HepG2 (cell line): ENCODE measurements around the gene TSG101. TPM values are rescaled to one million over a fixed set of nuclear protein-coding genes. Genes with fewer than 3 reads are reported as not detected.
A peak's percentile ranks its signal among the peaks of the same experiment; 100 is the strongest.

Experiments
- ADNP ChIP-seq: sonication (generic); formaldehyde crosslinking; IDR thresholded peaks from 2 replicates; pipeline ENCODE4 v1.4.0; 2020; ENCODE audit warnings: missing genetic modification reagents
- BCL6 ChIP-seq: IDR thresholded peaks from 2 replicates; pipeline ENCODE4 v1.6.1; 2016; ENCODE audit warnings: missing genetic modification reagents, missing compliant biosample characterization
- EHMT2 ChIP-seq: fragments of 200-600 bp; sonication (generic); IDR thresholded peaks from 2 replicates; pipeline ENCODE4 v1.7.0; 2017; ENCODE audit warnings: antibody characterized with exemption, low read depth, low read length, borderline replicate concordance
- ETV6 ChIP-seq: sonication (generic); formaldehyde crosslinking; conservative IDR thresholded peaks from 2 replicates; pipeline ENCODE4 v1.4.0; 2020; ENCODE audit warnings: missing genetic modification reagents
- EZH2 ChIP-seq: conservative IDR thresholded peaks from 2 replicates; pipeline ENCODE4 v1.6.1; 2012; ENCODE audit warnings: mild to moderate bottlenecking, low read depth, low read length, moderate library complexity
- NPAS2 ChIP-seq: sonication (generic); formaldehyde crosslinking; IDR thresholded peaks from 2 replicates; pipeline ENCODE4 v1.8.0; 2022; ENCODE audit warnings: mild to moderate bottlenecking, missing genetic modification reagents, borderline replicate concordance
- RORA ChIP-seq: sonication (generic); formaldehyde crosslinking; IDR thresholded peaks from 2 replicates; pipeline ENCODE4 v1.5.0; 2020; ENCODE audit warnings: mild to moderate bottlenecking, missing genetic modification reagents, moderate library complexity
- ZBTB20 ChIP-seq: sonication (generic); formaldehyde crosslinking; IDR thresholded peaks from 2 replicates; pipeline ENCODE4 v1.8.1; 2023; ENCODE audit warnings: missing genetic modification reagents, low read depth, mild to moderate bottlenecking, borderline replicate concordance
- ZKSCAN1 ChIP-seq: fragments of 150-350 bp; IDR thresholded peaks from 2 replicates; pipeline ENCODE4 v1.6.1; 2014; ENCODE audit warnings: low read length
- ZNF577 ChIP-seq: sonication (generic); formaldehyde crosslinking; IDR thresholded peaks from 2 replicates; pipeline ENCODE4 v1.4.0; 2020; ENCODE audit warnings: mild to moderate bottlenecking, low read depth, missing genetic modification reagents, borderline replicate concordance
- polyA plus RNA-seq, 8 experiments: library from polyadenylated mRNA; depleted of rRNA in 3 of 8; stranded (reverse) in 7 of 8; unstranded in 1 of 8; fragments of >200 nt; fragmentation: Illumina TruSeq in 4 of 8; extraction: Trizol in 4 of 8; gene quantifications; 2 replicates each; pipeline versions ENCODE4 v1.2.1 to v1.2.3, GENCODE V29; 2011 to 2016; ENCODE audit warnings: low read depth in 4 of 8, missing spikeins in 1 of 8, mixed read lengths in 1 of 8; ENCODE audit not compliant: insufficient read depth in 1 of 8
- total RNA-seq, 5 experiments: library from RNA; depleted of rRNA; stranded (reverse); fragments of >200 nt; fragmentation: Illumina TruSeq; extraction: Trizol; gene quantifications; 2 replicates each; pipeline ENCODE4 v1.2.3, GENCODE V29; 2016; ENCODE audit warnings: low read depth in 1 of 5
- TF ChIP-seq, protein P1 (sequence below): sonication (generic); formaldehyde crosslinking; IDR thresholded peaks from 2 replicates; pipeline ENCODE4 v1.5.0; 2020; ENCODE audit warnings: mild to moderate bottlenecking, missing genetic modification reagents
- TF ChIP-seq, protein P2 (sequence below): sonication (generic); formaldehyde crosslinking; IDR thresholded peaks from 2 replicates; pipeline ENCODE4 v1.5.0; 2020; ENCODE audit warnings: mild to moderate bottlenecking, missing genetic modification reagents
- TF ChIP-seq, protein P3 (sequence below): sonication (generic); formaldehyde crosslinking; IDR thresholded peaks from 2 replicates; pipeline ENCODE4 v1.5.1; 2020; ENCODE audit warnings: mild to moderate bottlenecking, missing genetic modification reagents, moderate library complexity
- TF ChIP-seq, protein P4 (sequence below): IDR thresholded peaks from 2 replicates; pipeline ENCODE4 v1.6.1; 2012; ENCODE audit warnings: low read depth, low read length, improper control_type of control experiment
- TF ChIP-seq, protein P5 (sequence below): sonication (generic); formaldehyde crosslinking; IDR thresholded peaks from 2 replicates; pipeline ENCODE4 v1.4.0; 2020; ENCODE audit warnings: missing genetic modification reagents

The TSG101 gene
- total and polyA plus RNA-seq, 2 of the 13 experiments (the other 11 are each of a cell fraction or from before 2014, with no cell fraction given): 69.3 to 206 TPM

DNA sequence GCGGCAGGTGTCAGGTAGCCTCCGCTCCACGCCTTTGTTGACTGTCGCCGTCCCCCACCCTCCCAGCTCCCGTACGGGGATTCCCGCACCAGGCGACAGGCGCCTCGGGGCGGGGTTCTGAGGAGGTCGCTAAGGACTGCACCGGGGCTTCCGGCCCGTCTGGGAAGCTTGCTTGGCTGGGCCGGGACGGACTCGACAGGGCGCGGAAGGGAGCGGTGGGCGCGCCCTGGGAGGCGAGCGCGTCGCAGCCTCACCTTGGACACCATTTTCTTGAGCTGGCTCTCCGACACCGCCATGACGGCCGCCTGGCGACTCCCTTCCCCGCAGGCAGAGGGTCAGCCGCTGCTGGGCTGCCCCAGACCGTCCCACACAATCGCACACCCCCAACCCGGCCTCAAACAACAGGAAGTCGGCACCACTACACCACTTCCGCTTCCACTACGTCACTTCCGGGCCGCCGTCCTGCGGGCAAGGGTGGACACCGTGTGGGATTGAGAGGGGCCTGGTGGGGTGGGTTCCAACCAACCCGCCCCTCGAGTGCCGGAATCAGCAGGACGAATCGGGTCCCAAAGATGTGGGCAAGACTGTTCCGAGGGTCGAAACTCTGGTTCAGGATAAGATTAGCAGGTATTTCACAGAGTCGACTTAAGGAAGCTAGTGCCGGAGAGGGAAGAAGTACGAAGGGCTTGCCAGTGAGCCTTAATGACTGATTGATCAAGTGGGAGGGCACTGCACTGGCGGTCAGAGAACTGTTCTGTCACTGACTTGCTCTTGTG lies at the start of gene TSG101 (continued):
- TF ChIP-seq, protein P1, sequence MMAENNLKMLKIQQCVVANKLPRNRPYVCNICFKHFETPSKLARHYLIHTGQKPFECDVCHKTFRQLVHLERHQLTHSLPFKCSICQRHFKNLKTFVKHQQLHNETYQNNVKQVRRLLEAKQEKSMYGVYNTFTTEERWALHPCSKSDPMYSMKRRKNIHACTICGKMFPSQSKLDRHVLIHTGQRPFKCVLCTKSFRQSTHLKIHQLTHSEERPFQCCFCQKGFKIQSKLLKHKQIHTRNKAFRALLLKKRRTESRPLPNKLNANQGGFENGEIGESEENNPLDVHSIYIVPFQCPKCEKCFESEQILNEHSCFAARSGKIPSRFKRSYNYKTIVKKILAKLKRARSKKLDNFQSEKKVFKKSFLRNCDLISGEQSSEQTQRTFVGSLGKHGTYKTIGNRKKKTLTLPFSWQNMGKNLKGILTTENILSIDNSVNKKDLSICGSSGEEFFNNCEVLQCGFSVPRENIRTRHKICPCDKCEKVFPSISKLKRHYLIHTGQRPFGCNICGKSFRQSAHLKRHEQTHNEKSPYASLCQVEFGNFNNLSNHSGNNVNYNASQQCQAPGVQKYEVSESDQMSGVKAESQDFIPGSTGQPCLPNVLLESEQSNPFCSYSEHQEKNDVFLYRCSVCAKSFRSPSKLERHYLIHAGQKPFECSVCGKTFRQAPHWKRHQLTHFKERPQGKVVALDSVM (CRISPR knock-in tag): peak; percentile 74
- TF ChIP-seq, protein P2, sequence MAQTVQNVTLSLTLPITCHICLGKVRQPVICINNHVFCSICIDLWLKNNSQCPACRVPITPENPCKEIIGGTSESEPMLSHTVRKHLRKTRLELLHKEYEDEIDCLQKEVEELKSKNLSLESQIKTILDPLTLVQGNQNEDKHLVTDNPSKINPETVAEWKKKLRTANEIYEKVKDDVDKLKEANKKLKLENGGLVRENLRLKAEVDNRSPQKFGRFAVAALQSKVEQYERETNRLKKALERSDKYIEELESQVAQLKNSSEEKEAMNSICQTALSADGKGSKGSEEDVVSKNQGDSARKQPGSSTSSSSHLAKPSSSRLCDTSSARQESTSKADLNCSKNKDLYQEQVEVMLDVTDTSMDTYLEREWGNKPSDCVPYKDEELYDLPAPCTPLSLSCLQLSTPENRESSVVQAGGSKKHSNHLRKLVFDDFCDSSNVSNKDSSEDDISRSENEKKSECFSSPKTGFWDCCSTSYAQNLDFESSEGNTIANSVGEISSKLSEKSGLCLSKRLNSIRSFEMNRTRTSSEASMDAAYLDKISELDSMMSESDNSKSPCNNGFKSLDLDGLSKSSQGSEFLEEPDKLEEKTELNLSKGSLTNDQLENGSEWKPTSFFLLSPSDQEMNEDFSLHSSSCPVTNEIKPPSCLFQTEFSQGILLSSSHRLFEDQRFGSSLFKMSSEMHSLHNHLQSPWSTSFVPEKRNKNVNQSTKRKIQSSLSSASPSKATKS (CRISPR knock-in tag): peak; percentile 93; the same call in 1 of the 2 replicates
- TF ChIP-seq ZBTB20 (CRISPR knock-in tag) (peak; percentile 34; the same call in 1 of the 2 replicates), NPAS2 (no peak), EZH2 (no peak), ADNP (CRISPR knock-in tag) (no peak), EHMT2 (no peak), ZKSCAN1 (no peak), RORA (no peak), BCL6 (CRISPR knock-in tag) (peak; percentile 41; the same call in 1 of the 2 replicates), ETV6 (no peak; the same call in 1 of the 2 replicates), ZNF577 (CRISPR knock-in tag) (no peak; the same call in 1 of the 2 replicates)
- TF ChIP-seq, protein P3, sequence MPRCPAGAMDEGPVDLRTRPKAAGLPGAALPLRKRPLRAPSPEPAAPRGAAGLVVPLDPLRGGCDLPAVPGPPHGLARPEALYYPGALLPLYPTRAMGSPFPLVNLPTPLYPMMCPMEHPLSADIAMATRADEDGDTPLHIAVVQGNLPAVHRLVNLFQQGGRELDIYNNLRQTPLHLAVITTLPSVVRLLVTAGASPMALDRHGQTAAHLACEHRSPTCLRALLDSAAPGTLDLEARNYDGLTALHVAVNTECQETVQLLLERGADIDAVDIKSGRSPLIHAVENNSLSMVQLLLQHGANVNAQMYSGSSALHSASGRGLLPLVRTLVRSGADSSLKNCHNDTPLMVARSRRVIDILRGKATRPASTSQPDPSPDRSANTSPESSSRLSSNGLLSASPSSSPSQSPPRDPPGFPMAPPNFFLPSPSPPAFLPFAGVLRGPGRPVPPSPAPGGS (CRISPR knock-in tag): peak; percentile 82; the same call in 1 of the 2 replicates
- TF ChIP-seq, protein P4, sequence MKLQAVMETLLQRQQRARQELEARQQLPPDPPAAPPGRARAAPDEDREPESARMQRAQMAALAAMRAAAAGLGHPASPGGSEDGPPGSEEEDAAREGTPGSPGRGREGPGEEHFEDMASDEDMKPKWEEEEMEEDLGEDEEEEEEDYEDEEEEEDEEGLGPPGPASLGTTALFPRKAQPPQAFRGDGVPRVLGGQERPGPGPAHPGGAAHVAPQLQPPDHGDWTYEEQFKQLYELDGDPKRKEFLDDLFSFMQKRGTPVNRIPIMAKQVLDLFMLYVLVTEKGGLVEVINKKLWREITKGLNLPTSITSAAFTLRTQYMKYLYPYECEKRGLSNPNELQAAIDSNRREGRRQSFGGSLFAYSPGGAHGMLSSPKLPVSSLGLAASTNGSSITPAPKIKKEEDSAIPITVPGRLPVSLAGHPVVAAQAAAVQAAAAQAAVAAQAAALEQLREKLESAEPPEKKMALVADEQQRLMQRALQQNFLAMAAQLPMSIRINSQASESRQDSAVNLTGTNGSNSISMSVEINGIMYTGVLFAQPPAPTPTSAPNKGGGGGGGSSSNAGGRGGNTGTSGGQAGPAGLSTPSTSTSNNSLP: no peak
- TF ChIP-seq, protein P5, sequence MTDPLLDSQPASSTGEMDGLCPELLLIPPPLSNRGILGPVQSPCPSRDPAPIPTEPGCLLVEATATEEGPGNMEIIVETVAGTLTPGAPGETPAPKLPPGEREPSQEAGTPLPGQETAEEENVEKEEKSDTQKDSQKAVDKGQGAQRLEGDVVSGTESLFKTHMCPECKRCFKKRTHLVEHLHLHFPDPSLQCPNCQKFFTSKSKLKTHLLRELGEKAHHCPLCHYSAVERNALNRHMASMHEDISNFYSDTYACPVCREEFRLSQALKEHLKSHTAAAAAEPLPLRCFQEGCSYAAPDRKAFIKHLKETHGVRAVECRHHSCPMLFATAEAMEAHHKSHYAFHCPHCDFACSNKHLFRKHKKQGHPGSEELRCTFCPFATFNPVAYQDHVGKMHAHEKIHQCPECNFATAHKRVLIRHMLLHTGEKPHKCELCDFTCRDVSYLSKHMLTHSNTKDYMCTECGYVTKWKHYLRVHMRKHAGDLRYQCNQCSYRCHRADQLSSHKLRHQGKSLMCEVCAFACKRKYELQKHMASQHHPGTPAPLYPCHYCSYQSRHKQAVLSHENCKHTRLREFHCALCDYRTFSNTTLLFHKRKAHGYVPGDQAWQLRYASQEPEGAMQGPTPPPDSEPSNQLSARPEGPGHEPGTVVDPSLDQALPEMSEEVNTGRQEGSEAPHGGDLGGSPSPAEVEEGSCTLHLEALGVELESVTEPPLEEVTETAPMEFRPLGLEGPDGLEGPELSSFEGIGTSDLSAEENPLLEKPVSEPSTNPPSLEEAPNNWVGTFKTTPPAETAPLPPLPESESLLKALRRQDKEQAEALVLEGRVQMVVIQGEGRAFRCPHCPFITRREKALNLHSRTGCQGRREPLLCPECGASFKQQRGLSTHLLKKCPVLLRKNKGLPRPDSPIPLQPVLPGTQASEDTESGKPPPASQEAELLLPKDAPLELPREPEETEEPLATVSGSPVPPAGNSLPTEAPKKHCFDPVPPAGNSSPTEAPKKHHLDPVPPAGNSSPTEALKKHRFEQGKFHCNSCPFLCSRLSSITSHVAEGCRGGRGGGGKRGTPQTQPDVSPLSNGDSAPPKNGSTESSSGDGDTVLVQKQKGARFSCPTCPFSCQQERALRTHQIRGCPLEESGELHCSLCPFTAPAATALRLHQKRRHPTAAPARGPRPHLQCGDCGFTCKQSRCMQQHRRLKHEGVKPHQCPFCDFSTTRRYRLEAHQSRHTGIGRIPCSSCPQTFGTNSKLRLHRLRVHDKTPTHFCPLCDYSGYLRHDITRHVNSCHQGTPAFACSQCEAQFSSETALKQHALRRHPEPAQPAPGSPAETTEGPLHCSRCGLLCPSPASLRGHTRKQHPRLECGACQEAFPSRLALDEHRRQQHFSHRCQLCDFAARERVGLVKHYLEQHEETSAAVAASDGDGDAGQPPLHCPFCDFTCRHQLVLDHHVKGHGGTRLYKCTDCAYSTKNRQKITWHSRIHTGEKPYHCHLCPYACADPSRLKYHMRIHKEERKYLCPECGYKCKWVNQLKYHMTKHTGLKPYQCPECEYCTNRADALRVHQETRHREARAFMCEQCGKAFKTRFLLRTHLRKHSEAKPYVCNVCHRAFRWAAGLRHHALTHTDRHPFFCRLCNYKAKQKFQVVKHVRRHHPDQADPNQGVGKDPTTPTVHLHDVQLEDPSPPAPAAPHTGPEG: peak; percentile 44; the same call in 1 of the 2 replicates
